ENCODE measurements around the gene C1orf94. TPM values are rescaled to one million over a fixed set of nuclear protein-coding genes. Genes with fewer than 3 reads are reported as not detected.

C1orf94 gene
- total and polyA plus RNA-seq, 2 of the 8 experiments (the other 6 are each of a cell fraction or from before 2014, with no cell fraction given), result 5.8 to 12.5 TPM

DNA sequence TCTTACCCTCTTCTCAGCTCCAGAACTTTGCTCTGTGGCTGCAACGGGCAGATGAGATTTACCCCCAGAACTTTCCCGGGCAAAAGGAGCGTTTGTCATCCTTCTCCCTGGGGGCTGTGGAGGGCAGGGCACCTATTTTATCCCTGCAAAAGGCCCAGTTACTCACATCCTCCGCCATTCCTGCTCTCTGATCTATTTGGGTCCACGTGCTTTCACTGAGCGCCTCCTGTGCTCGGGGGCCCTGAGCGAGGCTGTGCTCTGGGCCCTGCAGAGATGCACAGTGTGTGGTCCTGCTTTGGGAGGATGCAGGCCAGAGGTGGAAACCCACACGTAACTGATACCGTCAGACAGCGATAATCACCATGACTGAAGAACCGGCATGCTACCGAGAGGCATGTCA lies 9.3 kb upstream of the C1orf94 start:
- no peak overlapping the region for H4K8ac ChIP-seq (ENCODE audit: extremely low read depth, insufficient read depth, low read length)
- FAIRE-seq (peak; percentile 32), DNase-seq (ENCODE audit: low read depth in 1 of 2, low spot score in 2 of 2) (no peak)
- no peaks in the 10 kb centered on the region for H3K27me3 ChIP-seq (replicated peaks in 1 of 4; ENCODE audit: control insufficient read depth in 3 of 4, extremely low read depth in 1 of 4, insufficient read depth in 3 of 4, low read length in 3 of 4)
- H3K23ac ChIP-seq (ENCODE audit: insufficient read length), result no peak overlapping the region
- H3K79me2 ChIP-seq (ENCODE audit: control insufficient read depth in 1 of 2, insufficient read depth in 2 of 2, low read length in 2 of 2), result peaks cover 0 to 15% of the 10 kb centered on the region in 2 experiments; a peak in 2 of 4 replicates
- peak overlapping the region; percentile 25 for H3K4ac ChIP-seq (replicated peaks; ENCODE audit: insufficient read length, low read depth, low read length)
- peaks cover 4 to 23% (median 10%) of the 10 kb centered on the region in 4 experiments for H3K4me1 ChIP-seq (replicated peaks in 1 of 4; ENCODE audit: control insufficient read depth in 3 of 4, insufficient read depth in 4 of 4, low read length in 3 of 4)
- no peaks in the 10 kb centered on the region for H3K9me3 ChIP-seq (ENCODE audit: insufficient read depth in 2 of 2, low read depth in 1 of 2, low read length in 1 of 2)
- peaks cover 33% of the 10 kb centered on the region for H3K23me2 ChIP-seq (ENCODE audit: low read depth, low read length)
- peak overlapping the region; percentile 89 for H2BK120ac ChIP-seq (replicated peaks; ENCODE audit: low read depth, low read length)
- H3K36me3 ChIP-seq (ENCODE audit: control insufficient read depth in 2 of 4, insufficient read depth in 4 of 4, low read length in 3 of 4), result no peaks in the 10 kb centered on the region
- peak overlapping the region; percentile 60 for H2BK12ac ChIP-seq (ENCODE audit: low read depth, low read length)
- H2AK5ac ChIP-seq (ENCODE audit: low read depth, low read length), result no peak overlapping the region; the same call in 1 of the 2 replicates
- H3K27ac ChIP-seq (ENCODE audit: low read depth, low read length), result peak overlapping the region; percentile 84
- H3K18ac ChIP-seq (ENCODE audit: extremely low read depth, low read length), result peak overlapping the region; percentile 72
- H2BK5ac ChIP-seq (ENCODE audit: low read depth, low read length), result peak overlapping the region; percentile 92
- H3K79me1 ChIP-seq (ENCODE audit: low read depth, low read length), result no peaks in the 10 kb centered on the region; the same call in 1 of the 2 replicates
- peak overlapping the region; percentile 87 to 97 for H3K4me2 ChIP-seq (ENCODE audit: insufficient read depth in 1 of 2, low read depth in 2 of 2, low read length in 2 of 2)
- peak overlapping the region; percentile 36 for H3K56ac ChIP-seq (replicated peaks; ENCODE audit: insufficient read length, low read depth, low read length)
- H4K20me1 ChIP-seq (replicated peaks in 1 of 2; ENCODE audit: control insufficient read depth in 1 of 2, insufficient read depth in 2 of 2, low read length in 2 of 2), result peaks cover 0 to 2% of the 10 kb centered on the region in 2 experiments
- H4K91ac ChIP-seq (replicated peaks; ENCODE audit: insufficient read length, low read length), result peak overlapping the region; percentile 32
- H3K4me3 ChIP-seq (ENCODE audit: extremely low read depth in 1 of 4, insufficient read depth in 2 of 4, low read depth in 3 of 4, low read length in 4 of 4), result peak overlapping the region; percentile 80 to 90 (median 82)
- no peak overlapping the region for H3K14ac ChIP-seq (ENCODE audit: insufficient read length)
- H2BK20ac ChIP-seq (ENCODE audit: low read length), result no peak overlapping the region
- WGBS, 2 experiments (ENCODE audit: extremely low coverage in 1 of 2, insufficient coverage in 1 of 2, insufficient read length in 1 of 2, insufficient replicate concordance in 2 of 2, low coverage in 1 of 2, low lambda C conversion rate in 2 of 2, missing lambda C conversion rate in 1 of 2), result 13% methylated on average over 12 of the region's 13 CpGs; no CpG with 5 or more reads in 1 of the 2 experiments
- peak overlapping the region; percentile 14 for H4K5ac ChIP-seq (ENCODE audit: insufficient read length, low read depth, low read length)
- peak overlapping the region in 2 of 4 experiments; percentile 30 to 77; a peak in 5 of 7 replicates for H3K9ac ChIP-seq (replicated peaks in 1 of 4; ENCODE audit: extremely low read depth in 1 of 4, low read depth in 3 of 4, low read length in 3 of 4)
- POLR2A ChIA-PET (ENCODE audit: partially characterized antibody), result interaction anchor here (0.9 to 7.0 kb wide), 6 partner anchors 11 to 313 kb away, joined by 3 to 82 read pairs (median 3); partner anchors contain the start of gene C1orf94
- H2BK15ac ChIP-seq (ENCODE audit: low read length), result no peak overlapping the region
- CTCF ChIA-PET (ENCODE audit: partially characterized antibody), result interaction anchor here (0.7 to 2.0 kb wide), 5 partner anchors 10 to 668 kb away, joined by 3 to 13 read pairs (median 3); partner anchors contain the start of gene C1orf94
- H2AFZ ChIP-seq (ENCODE audit: low read length), result 0 out of 2 replicates have a peak overlapping the region, but pooled peaks have one; percentile 20
- TF ChIP-seq TAF1 (IDR thresholded peaks at IDR 0.05; ENCODE audit: low read depth, low read length), result no peak

All from H1 (cell line).